HG02571 (cell line): ENCODE data around the gene TMPRSS11F.

Experiments
- ATAC-seq: cut with Tn5 transposase; IDR thresholded peaks from one replicate; pipeline ENCODE4 v1.9.1; 2021; ENCODE audit warnings: mild to moderate bottlenecking, moderate library complexity; ENCODE audit not compliant: unreplicated experiment

Gene TMPRSS11F

DNA sequence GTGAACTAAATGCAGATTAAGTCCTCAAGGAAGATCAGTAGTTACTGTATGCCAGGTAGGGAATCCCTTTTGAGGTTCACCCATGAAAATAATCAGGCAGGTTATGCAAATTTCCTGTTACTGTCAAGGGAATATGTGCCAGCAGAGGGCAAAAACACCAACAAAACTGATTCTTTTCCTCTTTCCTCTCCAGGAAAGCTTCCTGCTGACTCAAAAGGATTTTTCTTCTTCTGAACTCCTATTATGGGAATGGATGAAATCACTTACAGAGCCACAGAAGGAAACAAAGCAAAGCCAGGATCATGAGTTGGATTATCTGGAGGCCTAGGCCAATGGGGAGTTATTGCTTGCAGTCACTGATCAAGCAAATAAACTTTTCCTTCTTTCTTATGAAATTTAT lies 49.7 kb downstream of the TMPRSS11F start:
- ATAC-seq = no peak

DNA sequence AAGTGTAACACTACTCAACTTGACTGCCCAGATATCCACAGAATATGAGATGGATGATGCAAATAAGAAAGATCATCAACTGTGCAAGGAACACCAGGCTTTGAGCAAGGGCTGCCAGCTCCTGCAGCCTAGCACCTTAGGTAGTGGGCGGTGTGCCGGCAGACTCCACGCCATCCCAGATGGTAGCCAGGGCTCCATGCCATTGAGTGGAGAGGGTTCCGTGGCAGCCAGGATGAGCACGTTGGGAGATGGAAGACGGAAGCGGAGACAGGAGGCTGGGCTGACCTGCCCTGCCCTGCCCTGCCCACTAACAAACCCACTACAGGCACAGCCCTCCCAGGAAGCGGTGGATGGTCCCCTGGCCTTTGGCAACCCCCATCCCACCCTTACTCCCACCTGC lies 51.9 kb downstream of the TMPRSS11F start:
- ATAC-seq = no peak

DNA sequence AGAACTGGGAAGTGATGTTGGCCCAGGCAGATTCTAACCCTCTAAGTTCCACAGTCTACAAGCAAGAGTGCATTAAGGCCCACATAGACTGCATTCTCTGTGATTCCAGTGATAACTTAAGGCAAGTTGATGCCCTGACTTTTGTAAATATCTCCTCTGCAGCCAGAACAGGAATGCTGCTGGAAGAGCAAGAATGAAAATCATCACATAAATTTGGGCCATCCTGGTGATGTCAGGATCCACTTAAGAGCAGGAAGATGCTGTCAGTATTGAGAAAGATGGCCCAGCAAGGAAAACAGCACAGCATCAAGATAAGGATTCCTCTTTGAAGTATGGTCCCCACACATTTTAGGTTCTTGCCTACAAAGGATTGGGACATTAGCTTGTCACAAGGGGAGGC lies 52.4 kb downstream of the TMPRSS11F start:
- no peak for ATAC-seq

DNA sequence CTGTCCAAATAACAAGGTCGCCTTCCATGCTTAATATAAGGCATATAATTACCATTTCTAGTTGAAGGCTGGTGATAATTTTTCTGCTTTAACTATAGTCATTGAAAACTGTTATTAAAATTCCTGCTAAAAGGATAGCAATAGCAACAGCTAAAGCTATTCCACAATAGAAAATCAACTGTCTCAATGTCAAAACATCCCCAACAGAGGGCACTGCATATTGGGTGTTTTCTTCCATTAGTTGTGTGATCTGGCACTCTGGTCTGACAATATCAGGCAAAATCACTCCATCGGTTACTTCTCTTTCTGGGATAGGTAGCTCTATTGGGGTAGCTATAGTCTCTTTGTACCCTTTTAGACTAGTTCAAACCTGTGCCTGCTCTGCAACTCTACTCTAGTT lies 53.5 kb downstream of the TMPRSS11F start:
- no peak for ATAC-seq

DNA sequence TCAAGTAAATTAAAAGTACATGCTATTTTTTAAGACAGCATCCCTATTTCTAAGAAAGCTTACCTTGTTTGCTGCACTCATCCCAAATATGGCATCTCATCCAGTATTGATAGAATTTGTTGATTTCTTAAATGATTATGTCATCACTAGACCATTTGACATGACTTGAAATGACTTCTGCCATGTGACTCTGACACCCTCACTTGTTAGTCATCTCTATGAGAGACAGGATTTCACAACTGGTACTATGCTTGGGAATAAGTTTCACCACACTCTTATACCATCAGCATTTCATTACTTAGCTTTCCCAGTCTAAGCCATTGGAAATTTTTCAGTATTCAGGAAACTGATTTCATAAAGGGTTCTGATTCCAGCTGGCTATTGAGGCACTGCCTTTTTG lies 55.3 kb downstream of the TMPRSS11F start:
- no peak for ATAC-seq

DNA sequence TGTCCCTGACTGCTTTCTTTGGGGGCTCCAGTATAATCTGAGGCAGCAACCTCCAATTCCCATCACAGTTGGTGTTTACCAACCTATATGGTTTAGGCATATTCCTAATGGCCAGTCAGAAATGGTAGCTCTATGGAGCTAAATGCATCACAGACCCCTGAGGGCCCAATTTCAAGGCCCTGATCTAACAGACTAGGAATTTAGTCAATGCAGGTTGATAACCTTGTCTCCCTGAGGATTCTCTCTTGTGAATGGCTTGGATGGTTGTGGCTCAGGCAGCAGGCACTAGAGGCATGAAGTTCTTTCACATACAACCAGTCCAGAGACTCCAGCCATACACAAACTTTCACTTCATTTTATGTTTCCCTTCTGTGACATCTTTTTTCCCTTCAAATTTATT lies 59.4 kb downstream of the TMPRSS11F start:
- no peak for ATAC-seq

DNA sequence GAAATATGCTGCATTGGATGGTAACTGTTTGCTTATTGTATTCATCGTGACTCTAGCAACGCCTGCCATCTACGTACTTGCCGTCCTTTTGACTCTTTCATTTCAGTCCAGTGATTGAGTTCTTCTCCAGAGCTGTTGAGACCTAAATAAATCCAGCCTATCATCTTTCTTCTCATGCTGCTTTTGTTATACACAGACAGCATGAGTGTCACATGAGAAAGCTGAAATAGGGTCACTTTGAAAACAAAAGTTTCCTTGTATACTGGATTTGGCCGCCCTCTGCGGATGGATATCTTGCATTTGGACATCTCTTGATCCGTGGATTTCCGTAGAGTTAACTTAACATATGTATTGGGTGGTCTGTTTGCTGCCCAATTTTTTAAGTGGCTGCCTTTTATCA lies 67.2 kb downstream of the TMPRSS11F start:
- ATAC-seq = no peak

DNA sequence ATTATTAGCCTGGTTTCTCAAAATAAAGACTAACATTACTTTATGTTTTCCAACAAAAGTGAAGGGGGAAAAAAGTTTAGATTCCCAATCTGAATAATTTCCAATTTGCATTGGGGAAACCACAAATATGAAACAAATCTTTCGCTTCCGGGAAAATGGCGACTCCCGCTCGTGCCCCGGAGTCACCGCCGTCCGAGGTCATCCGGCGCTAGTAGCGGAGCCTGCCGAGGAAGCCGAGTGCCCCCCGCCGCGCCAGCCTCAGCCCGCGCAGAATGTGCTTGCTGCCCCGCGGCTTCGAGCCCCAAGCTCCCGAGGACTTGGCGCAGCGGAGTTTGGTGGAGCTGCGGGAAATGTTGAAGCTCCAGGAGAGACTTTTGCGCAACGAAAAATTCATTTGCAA lies 91.4 kb downstream of the TMPRSS11F start:
- ATAC-seq = no peak

DNA sequence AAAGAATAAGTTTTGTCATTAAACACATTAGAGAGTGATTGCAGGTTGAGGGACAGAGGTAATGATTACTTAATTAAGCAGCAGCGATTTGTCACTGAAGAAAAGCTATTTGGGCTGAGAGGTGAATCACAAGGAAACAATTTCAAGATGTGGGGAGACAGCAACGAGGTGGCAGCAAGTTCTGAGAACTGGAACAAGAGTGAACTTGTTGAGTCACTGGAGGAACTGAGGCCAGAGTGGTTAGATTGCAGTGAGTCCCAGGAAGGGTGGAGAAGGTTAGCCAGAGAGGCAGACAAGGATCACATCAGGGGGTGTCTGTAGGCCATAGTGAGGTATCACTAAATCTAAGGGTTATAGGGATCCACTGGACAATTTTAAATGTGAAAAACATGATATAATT lies 108.5 kb downstream of the TMPRSS11F start:
- ATAC-seq = no peak

DNA sequence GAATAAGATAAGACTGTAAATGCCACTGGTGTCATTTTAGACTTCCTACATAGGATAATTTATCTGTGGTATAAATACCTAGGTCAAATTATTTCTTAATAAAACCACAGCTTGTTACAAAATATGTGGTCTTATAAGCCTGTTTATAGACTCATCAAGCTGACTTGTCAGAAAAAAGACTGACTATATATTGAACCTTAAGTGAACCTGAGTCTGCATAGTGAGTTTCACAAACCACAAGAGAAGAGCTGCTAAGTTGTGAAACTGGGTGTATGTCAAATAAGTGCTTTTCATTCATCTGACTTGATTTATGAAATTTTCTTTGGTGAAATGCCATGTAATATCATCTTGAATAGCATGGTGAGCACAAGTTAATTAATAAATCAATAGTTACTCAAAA lies 118.0 kb downstream of the TMPRSS11F start:
- ATAC-seq = no peak
